ENCODE data around the gene FAM168A.

- TF ChIP-seq EZH2 (optimal IDR thresholded peaks at IDR 0.05; ENCODE audit: low read depth, low read length), result no peak
- no peak for TF ChIP-seq CTCF (IDR thresholded peaks at IDR 0.05; ENCODE audit: low read length)
Observed at GRCh38 chr11:73389916-73390315, 208.0 kb downstream of the FAM168A start.
